ENCODE measurements around the gene ZNF789.
"Not testable (repeated sequence)": the region's sequence is repeated elsewhere in the genome, so short reads cannot be mapped to it uniquely, and the experiment has no call there.

ZNF789 gene

GRCh38 chr7:99459087-99459486, 13.6 kb upstream of the ZNF789 start:
- no peak for DNase-seq

GRCh38 chr7:99460651-99461050, 12.0 kb upstream of the ZNF789 start:
- no peak for DNase-seq

DNA sequence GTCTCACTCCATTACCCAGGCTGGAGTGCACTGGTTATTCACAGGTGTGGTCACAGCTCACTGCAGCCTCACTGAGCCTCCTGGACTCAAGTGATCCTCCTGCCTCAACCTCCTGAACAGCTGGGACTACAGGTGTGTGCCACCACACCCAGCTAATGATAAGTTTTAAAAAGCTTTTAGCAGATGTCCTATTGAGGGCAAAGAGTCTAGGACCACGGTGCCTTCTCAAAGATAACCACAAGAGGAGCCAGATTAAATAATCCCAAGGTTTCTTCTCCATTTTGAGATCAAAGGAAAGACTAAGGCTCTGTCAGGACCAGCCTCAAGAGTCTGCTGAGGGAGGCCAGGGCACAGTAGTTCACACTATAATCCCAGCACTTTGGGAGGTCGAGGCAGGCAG, 11.5 kb upstream of the ZNF789 start:
- no peak for DNase-seq

DNA sequence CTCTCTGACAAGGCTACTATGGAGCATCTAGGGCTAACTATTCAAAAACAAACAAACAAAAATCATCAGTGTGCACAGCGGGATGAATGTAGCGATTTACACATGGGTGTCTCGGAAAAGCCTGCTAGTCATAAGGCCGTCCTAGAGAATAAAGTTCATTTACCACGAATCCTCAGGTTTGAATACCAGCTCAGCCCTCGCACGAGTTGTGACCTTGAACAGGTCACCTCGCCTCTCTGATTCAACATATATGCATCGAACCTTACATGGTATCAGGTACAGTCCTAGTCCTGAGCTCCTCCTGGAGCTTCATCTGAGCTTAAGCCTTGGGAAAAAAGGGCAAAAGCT, 7.3 kb upstream of the ZNF789 start:
- DNase-seq, result no peak

DNA sequence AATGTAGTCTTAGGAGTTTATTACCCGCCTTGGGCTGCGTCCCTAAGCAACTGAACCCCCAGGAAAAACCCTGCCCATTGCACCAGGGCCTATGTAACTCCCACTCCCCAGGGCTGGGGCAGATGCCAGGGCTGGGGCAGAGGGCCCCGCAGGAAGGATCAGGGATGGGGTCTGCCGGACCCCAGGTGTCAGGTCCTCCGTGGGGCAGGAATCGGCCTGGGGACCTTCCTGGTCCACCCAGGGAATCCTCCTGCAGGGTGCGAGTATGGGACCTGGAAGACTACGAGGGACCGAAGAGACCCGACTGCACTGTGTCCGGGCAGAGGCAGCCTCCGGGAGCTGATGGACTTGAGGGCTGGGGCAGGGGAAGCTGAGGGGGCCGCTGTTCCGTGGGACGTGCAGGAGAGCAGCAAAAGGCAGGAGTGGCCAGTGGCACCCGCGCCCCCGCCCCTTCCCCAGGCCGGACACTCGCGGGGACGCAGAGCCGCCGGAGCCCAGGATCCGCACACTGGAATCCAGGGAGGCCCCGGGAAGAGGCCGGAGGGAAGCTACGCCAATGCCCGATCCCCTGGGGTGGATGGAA, 4.3 kb upstream of the ZNF789 start:
- DNase-seq, result no peak

GRCh38 chr7:99469381-99470065, 3.2 kb upstream of the ZNF789 start:
- DNase-seq, result no peak

DNA sequence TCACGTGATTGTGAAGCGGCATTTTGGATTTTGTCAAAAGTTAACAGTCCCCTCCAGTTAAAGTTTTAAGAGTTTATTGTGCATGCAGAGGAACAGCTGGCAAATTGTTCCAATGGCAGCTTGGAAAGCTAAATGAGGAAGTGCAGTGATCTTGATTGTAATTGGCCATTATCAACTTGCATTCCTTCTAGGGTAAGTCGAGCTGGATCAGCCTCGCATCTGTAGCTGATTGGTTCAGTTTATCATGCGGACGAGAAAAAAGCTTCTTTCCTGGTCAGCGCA, 566 bp downstream of the ZNF789 start:
- peak; percentile 22 for DNase-seq

- DNase-seq, result no peak
These were observed 3.4 kb downstream of the ZNF789 start for GRCh38 chr7:99476107-99476506.

DNA sequence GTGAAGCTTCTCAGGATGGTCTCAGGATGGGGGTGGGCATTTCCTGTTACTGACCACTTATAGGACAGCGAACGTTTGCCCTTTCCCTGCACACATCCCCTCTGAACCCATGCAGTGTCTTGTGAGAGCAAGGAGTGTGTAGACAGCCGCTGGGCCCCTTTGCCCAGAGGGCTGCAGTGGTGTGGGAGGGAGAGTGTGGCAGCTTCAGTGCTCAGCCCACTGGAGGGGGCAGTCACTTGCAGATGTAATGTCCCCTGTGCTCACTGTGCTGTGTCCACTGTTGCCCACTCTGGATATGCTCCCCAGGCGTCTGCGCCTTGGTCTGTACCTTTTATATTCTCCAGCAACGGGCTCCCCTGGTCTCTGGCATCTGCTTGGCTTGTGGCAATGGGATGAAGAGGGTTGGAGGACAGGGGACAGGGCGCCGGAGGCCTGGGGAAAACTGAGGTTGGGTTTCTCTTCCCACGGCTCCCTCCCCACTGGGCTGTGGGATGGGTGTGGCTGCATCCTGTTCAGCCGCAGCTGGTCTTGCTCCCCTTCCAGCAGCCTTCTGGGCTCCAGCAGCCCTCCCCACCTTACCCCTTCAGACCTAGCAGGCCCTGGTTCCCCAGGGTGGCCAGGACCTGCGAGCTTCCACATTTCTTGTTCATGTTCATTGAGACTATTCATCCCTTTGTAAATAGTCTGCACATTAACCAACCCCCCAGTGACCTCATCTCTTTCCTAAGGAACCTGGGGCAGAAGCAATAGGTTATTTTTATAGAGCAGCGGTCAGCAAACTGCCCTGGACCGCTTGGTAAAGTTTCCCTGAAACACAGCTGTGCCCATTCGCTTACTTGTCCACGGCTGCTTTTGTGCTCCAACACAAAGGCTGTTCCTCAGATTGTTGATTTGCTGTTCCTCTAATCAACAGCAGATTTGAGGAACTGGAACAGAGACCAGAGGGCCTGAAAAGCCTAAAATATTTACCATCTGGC, 6.1 kb downstream of the ZNF789 start:
- no peak for DNase-seq

GRCh38 chr7:99485094-99485493, 12.4 kb downstream of the ZNF789 start:
- no peak for DNase-seq

GRCh38 chr7:99489235-99489634, 16.5 kb downstream of the ZNF789 start:
- no peak for DNase-seq

GRCh38 chr7:99490878-99491277, 18.2 kb downstream of the ZNF789 start:
- DNase-seq, result no peak

DNA sequence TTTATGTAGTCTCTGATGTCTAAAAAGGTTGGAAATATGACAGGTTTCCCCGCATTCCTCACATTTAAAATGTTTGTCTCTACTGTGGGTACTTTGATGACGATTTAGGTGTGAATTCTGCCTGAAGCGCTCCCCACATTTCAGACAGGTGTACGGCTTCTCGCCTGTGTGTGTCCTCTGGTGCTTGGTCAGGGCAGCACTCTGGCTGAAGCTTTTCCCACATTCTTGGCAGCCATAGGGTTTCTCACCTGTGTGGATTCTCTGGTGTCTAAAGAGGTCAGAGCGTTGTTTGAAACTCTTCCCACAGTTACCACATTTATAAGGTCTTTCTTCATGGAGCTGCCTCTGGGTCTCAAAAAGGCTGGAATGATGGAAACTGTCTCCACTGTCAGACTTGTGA, 21.1 kb downstream of the ZNF789 start:
- DNase-seq, result no peak

DNA sequence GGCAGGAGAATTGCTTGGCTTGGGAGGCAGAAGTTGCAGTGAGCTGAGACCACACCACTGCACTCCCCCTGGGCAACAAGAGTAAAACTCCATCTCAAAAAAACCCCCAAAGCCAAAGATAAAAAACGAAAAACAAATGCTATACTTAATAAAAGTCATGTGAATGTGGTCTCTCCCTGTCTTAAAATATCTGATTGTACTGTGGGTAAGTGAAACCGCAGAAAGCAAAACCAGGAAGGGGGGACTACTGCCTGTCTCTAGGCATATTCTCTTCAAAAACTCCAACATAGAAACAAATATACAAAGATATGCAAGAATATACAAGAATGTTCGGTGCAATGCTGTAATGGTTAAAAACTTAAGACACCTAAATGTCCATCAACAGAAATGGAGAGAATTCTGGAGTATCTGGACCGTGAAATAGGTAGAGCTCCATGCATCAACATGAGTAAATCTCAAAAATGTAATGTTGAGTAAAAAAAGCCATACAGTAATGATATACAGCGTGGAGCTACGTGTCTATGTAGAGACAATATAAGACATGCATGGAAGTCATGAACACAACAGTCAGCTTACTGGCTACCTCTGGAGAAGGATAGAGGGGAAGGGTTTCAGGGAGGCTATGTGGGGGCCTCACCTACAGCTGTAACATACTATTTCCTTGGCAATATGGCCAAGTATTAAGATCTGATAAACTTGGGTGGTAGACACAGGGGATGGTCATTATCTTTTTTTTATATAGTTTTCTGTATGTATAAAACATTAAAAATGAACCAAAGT, 25.3 kb downstream of the ZNF789 start:
- DNase-seq, result no peak

DNA sequence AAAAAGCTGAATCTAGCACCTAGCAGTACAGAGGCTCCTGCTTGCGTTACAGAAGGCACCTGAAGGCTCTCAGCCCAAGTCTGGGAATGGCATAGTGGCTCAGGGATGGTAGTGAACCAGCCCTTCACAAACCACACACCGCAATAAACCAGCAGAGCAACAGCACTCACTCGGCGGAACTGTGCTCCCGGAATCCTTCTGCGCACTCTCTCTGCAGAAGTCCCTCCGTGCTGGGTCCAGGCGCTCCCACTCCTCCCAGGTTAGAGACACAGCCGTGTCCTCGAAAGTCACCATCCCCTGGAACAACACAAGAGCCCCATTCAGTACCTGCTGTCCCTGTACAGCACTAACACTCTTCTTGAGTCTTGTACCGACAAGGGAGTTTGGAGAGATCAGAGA, 25.9 kb downstream of the ZNF789 start:
- no peak for DNase-seq

GRCh38 chr7:99499371-99499720, 26.7 kb downstream of the ZNF789 start:
- peak; percentile 36 for DNase-seq

DNA sequence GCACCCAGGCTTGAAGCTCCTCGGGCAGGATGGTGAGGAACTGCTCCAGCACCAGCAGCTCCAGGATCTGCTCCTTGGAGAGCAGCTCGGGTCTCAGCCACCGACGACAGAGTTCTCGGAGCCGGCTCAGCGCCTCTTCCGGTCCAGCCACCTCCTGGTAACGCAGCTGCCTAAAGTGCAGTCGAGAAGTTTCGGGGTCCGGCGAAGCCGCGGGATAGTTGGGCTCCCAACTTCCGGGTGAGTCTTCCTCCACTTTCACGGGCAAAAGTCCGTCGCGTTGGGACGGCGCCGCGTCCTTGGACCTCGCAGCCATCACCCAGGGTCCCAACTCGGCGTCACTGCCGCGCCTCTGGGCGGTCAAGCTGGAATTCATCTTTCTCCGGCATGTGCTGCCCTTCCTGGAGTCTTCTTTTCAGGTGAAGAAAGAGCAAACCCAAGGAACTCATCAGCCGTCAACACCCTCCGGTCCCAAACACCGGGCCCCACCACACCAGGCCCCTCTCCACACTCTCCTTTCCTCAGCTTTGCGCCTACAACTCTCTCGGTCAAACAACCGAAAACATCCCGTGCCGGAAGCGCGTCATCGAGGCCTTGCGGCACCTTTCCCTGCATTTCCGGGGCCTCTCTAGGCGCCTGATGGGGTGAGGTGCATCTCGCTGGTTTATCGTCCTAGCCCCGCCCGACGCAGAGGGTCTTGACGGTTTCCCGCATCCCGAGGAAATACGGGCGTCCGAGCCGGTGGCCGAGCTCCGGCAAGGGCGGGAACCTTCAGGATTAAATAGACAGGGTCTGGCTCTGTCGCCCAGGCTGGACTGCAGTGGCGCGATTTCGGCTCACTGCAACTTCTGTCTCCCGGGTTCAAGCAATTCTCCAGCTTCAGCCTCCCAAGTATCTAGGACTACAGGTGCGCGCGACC, 27.3 kb downstream of the ZNF789 start, which contains the start of gene ZNF394:
Gene ZNF394, minus strand, starts transcription at position 561 of the 916 bp plus-strand sequence. Its CDS starts 188 bp downstream, at position 373.
- DNase-seq, result peak; percentile 92

- DNase-seq, result no peak
These were observed 27.9 kb downstream of the ZNF789 start for GRCh38 chr7:99500637-99501009.

DNA sequence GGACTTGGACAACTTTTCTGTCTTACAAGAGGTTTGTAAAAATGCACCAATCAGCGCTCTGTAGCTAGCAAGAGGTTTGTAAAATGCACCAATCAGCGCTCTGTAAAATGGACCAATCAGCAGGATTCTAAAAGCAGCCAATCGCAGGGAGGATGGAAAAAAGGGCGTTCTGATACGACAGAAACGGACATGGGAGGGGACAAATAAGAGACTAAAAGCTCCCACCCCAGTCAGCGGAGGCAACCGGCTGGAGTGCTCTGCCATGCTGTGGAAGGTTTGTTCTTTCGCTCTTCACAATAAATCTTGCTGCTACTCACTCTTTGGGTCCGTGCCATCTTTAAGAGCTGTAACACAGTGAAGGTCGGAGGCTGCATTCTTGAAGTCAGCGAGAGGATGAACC, 28.5 kb downstream of the ZNF789 start:
- not testable (repeated sequence) for DNase-seq

DNA sequence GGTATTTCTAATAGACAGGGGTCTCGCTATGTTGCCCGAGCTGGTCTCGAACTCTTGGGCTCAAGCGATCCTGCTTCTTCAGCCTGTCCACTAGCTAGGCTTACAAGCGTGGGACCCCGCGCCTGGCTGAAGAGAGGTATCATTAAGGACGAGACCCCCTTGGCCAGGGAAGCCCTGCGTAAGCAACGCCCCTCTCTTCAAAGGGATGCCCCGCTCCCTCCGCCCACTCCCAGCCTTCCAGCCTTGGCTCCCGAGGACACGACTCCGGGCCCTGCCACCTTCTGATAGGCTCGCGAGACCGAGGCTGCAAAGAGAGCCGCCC, 31.6 kb downstream of the ZNF789 start:
- DNase-seq, result peak; percentile 98

DNA sequence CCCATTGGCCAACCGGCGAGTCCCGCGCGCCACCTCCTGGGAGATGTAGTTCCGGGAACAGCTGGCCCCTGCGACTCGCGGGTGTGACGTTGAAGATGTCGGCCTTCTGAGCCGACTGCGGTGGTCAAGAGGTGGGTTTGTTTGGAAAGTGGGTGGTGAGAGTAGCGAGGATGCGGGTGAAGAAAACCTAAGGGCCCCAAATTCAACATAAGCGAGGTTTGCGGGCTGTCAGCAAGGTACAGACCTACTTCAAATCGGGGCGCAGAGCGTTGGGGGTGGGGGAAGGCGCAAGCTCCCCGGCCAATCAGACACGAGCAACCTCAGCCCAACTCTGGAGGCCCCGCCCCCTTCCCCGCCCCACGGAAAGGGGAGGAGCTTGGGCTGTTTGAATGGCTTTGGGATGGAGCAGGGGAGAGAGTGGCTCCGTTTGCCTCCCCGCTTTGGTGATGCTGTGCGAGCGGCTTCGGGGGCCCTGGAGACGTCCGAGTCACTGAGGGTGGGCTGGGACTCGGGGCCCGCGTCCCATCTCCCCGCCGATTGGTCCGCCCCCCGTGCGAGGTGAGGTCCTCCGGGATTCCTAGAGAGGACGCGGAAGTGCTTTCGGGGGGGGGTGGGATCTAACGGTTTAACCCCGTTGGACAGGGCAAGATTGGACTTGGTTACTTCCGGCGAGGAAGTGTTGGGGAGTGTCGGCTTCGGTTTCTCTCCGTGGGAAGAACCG, 32.1 kb downstream of the ZNF789 start, which contains the start of gene ZKSCAN5:
Gene ZKSCAN5, plus strand, starts transcription at position 60 of the 721 bp plus-strand sequence. CDS start 1,383 bp downstream, outside the sequence.
- DNase-seq, result peak; percentile 92

GRCh38 chr7:99505324-99505662, 32.6 kb downstream of the ZNF789 start:
- no peak for DNase-seq
